ENCODE data around the gene ZIK1. TPM values are rescaled to one million over a fixed set of nuclear protein-coding genes. Genes with fewer than 3 reads are reported as not detected.

Gene ZIK1
- total and polyA plus RNA-seq, 9 of the 15 experiments (the other 6 are each of a cell fraction or from before 2014, with no cell fraction given): 0.03 to 0.42 (median 0.15) TPM; not detected in 1

DNA sequence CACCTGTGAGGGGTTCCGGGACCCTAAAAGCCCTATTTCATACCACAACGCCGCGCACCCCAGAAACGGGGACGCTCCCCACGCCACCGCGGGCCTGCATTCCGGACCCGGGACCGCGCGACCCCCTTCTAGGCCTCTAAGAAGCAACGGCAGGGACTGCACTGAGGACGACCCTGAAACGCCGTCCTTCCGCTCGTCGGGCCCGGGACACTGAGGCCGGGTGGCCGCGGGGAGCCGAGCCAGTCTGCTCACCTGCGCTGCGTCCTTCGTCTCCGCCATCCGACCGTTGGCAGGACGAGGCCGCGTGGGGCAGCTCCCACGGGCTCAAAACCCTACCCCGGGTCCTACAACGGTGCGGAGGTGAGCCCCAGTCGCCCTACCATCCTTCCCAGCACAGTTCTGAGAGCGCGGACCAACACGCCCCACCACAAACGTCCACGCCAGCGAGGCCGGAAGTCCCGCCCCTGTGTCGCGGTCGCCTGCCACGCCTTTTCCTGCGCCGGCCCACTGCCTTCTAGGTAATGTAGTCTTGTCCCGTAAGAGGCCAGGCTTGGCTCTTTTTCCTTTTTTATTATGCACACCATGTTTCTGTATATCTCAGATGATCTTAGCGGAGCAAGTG lies 24.4 kb upstream of the ZIK1 start, which contains the start of gene ZNF550 (continued):
- TF ChIP-seq SREBF1 (IDR thresholded peaks at IDR 0.05; ENCODE audit: borderline replicate concordance, low read depth, low read length) (no peak), HLTF (IDR thresholded peaks at IDR 0.05) (no peak), CBX2 (IDR thresholded peaks at IDR 0.05; ENCODE audit: insufficient read depth, low read length, poor library complexity, severe bottlenecking) (no peak), RNF2 (IDR thresholded peaks at IDR 0.05) (no peak), MLLT1 (IDR thresholded peaks at IDR 0.05) (no peak), SIX5 (IDR thresholded peaks at IDR 0.05; ENCODE audit: borderline replicate concordance in 1 of 2, insufficient read depth in 1 of 2, low read depth in 1 of 2, low read length in 2 of 2) (peak; percentile 70 to 82; a peak in 3 of 4 replicates), ELF1 (tag; IDR thresholded peaks at IDR 0.05) (no peak), MCM3 (IDR thresholded peaks at IDR 0.05) (no peak), SMARCE1 (IDR thresholded peaks at IDR 0.05) (no peak), ZNF780A (CRISPR knock-in tag; IDR thresholded peaks at IDR 0.05) (no peak), U2AF2 (optimal IDR thresholded peaks at IDR 0.05; ENCODE audit: low read depth, low read length) (no peak), ZC3H8 (IDR thresholded peaks at IDR 0.05) (no peak), KAT7 (CRISPR knock-in tag; IDR thresholded peaks at IDR 0.05; ENCODE audit: borderline replicate concordance) (no peak), MNT (conservative IDR thresholded peaks at IDR 0.05) (peak; percentile 42 to 80; a peak in 3 of 4 replicates), ZNF121 (CRISPR knock-in tag; conservative IDR thresholded peaks at IDR 0.05) (no peak), LARP7 (IDR thresholded peaks at IDR 0.05) (no peak), ZNF232 (CRISPR knock-in tag; IDR thresholded peaks at IDR 0.05) (no peak), GABPA (tag; conservative IDR thresholded peaks at IDR 0.05; ENCODE audit: low read depth) (peak; percentile 95)
- TF ChIP-seq, protein P1, sequence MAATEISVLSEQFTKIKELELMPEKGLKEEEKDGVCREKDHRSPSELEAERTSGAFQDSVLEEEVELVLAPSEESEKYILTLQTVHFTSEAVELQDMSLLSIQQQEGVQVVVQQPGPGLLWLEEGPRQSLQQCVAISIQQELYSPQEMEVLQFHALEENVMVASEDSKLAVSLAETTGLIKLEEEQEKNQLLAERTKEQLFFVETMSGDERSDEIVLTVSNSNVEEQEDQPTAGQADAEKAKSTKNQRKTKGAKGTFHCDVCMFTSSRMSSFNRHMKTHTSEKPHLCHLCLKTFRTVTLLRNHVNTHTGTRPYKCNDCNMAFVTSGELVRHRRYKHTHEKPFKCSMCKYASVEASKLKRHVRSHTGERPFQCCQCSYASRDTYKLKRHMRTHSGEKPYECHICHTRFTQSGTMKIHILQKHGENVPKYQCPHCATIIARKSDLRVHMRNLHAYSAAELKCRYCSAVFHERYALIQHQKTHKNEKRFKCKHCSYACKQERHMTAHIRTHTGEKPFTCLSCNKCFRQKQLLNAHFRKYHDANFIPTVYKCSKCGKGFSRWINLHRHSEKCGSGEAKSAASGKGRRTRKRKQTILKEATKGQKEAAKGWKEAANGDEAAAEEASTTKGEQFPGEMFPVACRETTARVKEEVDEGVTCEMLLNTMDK (IDR thresholded peaks at IDR 0.05; ENCODE audit: borderline replicate concordance, insufficient read depth, low read depth, low read length, poor library complexity, severe bottlenecking): no peak
- TF ChIP-seq, protein P2, sequence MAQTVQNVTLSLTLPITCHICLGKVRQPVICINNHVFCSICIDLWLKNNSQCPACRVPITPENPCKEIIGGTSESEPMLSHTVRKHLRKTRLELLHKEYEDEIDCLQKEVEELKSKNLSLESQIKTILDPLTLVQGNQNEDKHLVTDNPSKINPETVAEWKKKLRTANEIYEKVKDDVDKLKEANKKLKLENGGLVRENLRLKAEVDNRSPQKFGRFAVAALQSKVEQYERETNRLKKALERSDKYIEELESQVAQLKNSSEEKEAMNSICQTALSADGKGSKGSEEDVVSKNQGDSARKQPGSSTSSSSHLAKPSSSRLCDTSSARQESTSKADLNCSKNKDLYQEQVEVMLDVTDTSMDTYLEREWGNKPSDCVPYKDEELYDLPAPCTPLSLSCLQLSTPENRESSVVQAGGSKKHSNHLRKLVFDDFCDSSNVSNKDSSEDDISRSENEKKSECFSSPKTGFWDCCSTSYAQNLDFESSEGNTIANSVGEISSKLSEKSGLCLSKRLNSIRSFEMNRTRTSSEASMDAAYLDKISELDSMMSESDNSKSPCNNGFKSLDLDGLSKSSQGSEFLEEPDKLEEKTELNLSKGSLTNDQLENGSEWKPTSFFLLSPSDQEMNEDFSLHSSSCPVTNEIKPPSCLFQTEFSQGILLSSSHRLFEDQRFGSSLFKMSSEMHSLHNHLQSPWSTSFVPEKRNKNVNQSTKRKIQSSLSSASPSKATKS (CRISPR knock-in tag; IDR thresholded peaks at IDR 0.05): no peak
- TF ChIP-seq, protein P3, sequence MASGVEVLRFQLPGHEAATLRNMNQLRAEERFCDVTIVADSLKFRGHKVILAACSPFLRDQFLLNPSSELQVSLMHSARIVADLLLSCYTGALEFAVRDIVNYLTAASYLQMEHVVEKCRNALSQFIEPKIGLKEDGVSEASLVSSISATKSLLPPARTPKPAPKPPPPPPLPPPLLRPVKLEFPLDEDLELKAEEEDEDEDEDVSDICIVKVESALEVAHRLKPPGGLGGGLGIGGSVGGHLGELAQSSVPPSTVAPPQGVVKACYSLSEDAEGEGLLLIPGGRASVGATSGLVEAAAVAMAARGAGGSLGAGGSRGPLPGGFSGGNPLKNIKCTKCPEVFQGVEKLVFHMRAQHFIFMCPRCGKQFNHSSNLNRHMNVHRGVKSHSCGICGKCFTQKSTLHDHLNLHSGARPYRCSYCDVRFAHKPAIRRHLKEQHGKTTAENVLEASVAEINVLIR (CRISPR knock-in tag; IDR thresholded peaks at IDR 0.05): 0 out of 2 replicates have a peak, but pooled peaks have one; percentile 11

Measured in K562 (cell line).